HG03095 (cell line): ENCODE measurements around the gene PBX1.

Source experiments
- ATAC-seq: cut with Tn5 transposase; IDR thresholded peaks from one replicate; pipeline ENCODE4 v1.9.1; 2021; ENCODE audit warnings: moderate library complexity; ENCODE audit not compliant: unreplicated experiment

PBX1 gene

DNA sequence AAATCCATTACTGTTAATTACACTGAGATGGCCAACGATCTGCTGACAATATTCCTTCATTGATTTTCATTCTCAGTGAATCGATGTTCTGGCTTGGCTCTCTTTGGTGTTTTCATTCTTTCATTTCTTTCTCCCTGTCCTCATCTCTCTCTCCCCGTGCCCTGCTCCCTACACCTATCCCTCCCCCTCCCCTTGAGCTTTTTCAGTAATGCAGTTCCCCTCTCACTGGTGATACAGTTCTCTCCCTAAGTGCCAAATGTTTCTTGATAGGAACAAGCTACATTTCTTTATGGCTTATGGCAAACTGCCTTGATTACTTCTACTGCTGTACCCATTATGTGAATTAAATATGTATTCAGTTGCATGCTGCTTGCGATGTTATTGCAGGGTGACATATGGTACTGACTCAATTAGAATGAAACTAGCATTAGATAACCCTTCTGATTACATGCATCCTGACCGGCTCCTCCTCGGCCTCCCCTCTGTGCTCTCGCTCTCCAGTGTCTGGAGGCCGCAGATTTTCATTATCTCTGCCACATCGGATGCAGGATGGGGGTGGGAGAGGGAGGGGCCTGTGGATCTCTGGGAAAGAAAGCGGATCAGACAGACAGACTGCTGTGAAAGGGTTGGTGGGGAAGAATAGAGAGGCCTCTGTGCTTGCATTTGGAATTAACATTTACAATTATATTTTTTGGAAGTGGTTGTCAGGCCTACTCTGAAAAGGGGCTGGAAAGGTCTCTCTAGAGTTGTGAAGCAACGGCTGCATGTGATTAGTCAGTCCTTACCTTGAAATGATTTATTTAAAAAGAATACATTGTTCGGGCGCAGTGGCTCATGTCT lies 130.9 kb downstream of the PBX1 start:
- ATAC-seq: no peak

DNA sequence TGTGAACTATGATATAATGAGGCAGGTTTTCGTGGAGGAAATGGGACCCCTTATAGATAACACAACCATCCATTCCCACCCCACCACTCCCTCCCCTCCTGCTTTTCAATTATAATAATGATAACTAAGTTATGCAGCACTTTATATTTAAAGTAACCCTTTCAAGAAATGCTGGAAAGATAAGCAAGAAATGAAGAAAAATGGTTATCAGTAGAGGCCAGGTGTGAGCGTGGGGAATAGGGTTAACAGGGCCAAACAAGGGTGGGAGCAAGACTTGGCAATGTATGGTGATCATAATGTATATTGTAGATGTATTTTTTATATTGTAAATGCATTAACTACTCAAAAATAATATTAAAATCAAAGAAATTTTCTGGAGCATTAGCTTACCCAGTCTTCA lies 133.4 kb downstream of the PBX1 start:
- no peak for ATAC-seq

DNA sequence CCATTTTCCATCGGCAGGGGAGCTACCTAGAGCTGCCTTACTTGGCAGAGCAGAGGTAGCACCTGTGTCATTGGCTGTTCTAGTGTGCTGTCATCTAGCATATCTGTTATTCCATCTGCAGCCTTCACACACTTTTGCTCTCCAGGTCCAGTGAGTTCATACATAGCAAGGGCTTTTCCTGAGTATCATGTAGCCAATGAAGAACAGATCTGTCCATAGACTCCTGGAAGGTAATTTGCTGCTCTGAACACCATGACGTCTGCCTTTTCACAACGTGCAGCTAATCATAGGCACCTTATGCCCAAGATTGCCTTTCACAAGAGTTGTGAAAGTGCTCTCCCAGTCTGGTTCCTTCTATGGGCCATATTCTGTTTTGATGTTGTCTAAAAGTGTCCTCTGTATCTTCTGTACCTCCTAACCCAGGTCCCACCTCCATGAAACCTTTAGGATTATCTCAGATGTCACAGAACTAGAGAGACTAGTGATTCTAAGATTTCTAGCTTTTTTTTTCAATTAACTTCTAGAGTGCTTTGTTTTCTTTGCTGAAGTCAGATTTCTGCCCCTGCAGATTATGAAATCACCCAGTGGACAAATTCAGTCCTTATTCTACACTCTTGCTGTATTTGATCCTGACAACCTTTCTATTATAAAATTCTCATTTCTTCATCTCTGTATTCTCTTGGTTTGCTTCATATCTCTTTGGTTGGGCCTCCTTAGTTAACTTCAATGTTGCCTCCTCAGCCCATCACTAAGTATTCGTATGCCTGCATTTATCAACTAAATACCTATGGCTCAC lies 134.8 kb downstream of the PBX1 start:
- ATAC-seq: no peak

DNA sequence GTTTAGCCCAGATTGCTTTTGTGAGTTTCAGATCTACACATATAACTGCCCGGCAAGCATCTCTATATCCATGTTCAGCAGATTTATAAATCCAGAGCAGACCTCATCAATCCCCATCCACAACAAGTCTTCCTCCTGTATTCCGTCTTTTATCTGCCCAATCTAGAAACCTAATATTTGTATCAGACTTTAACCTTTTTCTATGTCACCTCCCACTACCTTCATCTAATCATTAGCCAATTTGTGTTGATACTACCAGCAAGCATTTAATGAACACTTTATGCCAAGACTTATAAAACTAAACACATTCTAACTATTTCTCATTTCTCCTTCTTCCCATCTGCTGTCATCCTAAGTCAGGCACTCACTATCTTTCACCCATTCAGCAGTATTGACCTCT lies 135.5 kb downstream of the PBX1 start:
- no peak for ATAC-seq

DNA sequence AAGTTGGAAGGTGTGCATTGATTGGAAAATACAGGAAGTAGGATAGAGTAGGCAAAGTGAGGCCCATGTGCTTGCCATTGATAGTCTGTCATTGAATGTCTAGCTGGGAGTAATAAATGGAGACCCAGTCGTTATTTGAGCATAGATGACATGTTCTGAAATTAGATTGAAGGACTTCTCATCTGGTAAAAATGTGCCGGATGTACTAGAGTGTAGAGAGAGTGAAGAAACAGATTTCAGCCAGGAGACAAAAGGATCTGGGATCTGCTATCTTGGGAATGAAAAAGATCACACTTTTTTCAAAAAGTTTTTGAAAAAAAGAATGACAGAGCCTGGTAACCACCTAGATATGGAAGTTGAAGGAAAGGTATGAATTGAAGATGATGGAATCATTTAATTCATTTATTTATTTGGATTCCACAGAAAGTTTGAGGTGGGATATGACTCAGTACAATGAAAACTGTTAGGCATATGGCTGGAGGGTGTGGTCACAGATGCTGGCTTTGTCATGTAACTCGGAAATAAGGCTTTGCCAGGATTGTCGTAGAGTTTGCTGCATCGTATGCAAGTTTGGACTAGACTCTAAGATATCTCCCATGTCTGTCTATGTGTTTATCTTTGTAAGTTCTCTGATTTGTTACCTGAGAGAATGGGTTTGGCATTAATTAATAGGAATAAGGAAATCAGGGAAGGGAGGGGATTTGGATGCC lies 137.1 kb downstream of the PBX1 start:
- ATAC-seq: no peak

DNA sequence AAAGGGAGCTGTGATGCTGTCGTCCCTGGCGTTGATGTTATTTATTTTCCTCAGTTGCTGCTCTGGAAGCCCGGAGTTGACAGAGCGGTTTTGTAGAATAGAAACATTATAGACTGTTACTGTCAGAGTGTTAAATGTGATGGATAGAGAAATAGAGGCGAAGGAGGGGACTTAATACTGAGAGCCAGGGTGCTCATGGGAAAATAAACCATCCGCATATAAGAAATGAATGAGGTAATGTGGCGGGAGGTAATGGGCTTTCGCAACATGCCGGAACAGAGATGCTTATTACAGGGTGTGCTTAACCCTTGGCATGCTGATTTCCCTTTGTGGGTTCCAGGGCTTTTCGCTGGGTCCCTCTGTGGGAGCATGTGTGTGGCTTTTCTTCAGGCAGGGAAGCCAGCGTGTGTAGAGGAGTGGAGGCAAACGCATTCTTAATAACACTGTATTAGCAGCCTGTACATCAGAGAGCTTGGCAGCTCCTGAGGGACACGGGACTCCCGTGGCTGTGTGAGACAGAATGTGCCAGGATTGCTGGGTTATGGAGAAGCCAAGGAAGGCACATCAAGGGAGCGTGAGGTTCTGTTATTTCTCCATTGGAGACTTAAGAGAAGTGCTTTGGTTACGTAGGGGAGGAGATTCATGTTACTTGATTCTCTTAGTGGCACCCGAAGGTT lies 141.0 kb downstream of the PBX1 start:
- no peak for ATAC-seq

DNA sequence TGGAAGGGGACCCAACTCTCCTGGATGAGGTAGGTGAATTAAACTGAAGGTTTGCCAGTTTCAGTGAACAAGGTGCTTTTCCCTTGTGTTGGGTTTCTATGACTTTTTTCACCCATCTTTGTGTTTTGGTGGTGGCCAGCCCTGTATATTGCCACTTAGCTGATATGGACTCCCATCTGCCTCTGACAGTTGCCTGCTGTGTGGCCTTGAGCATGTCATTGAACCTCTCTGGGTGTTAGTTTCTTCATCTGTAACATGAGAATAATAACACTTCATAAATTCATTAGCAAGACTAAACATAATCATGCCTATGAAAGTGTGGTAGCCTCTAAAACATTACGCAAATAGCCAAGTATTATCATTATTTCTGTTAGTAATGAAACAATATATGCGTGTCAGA lies 141.7 kb downstream of the PBX1 start:
- ATAC-seq: no peak

DNA sequence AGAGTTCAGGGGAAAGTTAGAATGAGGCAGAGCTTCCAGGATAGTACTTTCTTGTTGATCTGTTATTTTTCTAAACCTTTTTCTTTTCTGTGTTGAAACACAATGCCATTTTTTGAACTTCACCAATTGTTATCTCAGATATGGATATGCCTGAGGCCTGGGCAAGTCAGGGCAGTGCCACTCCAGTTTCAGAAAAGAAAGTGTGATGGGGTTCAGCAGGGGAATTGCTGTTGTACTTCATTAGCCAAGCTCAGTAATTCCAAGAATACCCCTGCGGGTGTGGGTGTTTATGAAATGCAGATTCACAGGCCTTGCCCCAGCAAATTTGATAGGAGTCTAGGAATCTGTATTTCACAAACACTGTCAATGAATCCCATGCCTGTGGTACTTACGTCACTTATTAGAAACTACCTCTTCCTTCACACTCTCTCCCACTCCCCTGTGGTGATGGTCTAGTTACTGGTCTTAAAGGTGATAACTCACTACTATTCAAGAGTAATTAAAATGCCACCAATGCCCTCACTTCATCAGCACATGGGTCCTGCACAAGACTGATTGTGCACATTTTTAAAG lies 142.3 kb downstream of the PBX1 start:
- ATAC-seq: no peak

DNA sequence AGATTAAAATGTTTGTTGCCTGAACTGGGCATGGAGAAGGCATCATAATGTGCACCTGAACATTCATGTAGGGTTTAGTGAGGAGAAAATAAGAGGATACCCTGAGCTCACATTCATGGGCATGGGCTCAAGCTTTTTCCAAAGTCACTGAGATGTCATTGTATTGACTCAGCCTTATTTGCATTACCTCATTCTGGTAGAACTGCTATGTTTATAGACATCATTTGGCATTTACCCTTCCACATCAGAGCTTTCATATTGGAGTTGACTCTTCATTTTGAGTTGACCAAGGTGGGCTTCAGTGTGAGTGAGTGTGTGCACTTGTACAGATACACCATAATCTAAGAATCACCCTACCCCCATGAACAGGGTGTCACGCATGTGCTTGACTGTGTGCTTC lies 143.2 kb downstream of the PBX1 start:
- ATAC-seq: no peak

DNA sequence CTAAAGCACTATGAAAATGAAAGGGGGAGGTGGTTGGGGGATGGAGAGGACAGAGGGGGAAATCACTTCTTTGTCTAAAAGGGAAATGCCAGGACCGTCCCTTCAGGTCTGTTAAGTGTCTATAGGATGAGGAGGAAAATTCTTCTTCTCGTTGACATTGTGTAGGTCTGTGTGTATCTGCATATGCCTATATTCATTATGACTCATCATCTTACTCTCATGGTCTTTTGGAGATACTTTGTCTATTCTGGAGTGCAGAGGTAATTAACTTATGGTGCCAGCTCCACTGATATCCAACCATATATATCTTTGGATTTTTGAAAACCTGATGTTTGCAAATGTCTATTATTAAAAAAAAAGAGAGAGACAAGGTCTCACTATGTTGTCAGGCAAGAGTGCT lies 143.7 kb downstream of the PBX1 start:
- no peak for ATAC-seq

DNA sequence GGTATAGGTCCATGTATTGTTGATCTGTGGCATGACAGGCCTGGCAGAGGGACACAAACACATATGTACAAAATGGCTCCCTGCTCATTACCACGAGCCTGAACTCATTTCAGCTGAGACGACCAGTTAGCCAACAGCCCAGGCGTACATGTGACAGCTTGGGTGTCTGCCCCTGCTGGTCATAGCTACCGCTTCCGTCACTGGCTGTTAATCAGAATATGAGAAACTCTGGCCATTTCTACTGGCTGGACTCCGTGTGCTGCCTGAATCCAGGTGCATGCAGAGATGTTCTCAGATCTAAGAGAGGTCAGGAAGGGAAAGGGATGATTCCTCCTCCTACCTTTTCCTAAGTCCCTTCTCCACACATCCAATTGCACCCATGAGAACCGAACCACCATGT lies 144.5 kb downstream of the PBX1 start:
- no peak for ATAC-seq

DNA sequence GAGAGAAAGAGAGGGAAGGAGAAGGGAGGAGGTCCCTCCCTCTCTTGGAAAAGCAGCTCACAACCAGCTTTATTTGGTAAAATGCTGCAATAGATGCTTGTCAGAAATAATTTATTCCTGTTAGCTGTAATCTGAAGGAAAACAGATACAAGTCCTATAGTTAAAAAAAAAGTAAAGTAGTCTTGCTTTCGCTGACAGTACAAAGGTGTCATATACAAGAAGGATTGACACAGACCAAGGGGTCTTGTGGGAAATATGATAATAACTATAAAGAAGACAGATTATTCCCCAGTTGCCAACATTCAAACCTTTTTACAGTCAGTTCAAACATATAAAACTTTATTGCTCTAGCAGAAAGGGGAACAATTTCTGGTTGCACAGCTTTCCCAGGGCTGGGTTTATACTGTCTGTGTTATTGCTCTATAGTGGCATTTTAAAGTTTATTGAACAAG lies 145.0 kb downstream of the PBX1 start:
- no peak for ATAC-seq

DNA sequence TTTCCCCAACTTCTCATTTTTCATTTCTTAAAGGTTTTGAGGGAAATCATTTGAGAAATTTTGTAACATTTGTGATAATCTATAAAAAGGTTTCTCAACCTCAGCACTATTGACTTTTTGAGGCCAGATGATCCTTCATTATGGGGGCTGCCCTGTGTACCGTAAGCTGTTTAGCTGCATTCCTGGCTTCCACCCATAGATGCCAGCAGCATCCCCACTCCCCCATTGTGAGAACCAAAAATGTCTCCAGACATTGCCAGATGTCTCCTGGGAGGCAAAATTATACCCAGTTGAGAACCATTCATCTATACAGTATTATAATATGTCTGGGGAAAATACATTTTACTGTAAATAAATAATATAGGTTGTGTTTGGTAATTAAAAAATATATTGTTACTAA lies 146.0 kb downstream of the PBX1 start:
- no peak for ATAC-seq

DNA sequence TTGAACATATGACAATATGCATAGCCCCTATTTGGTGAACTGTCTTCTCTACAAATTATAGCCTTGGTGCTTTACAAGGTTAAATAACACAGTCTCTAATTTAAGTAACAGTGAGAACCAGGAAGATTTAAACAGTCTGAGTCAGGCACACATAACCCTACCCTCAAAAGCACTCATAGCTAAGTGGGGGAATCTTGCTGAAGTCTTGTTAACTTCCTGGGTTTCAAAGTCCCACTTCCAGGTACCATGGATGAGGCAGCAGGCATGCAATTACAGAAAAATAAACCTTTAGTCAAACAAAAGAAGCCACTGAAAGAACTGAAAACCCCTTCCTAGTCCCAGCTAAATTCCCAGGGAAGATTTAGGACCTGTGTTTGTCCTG lies 147.6 kb downstream of the PBX1 start:
- no peak for ATAC-seq

DNA sequence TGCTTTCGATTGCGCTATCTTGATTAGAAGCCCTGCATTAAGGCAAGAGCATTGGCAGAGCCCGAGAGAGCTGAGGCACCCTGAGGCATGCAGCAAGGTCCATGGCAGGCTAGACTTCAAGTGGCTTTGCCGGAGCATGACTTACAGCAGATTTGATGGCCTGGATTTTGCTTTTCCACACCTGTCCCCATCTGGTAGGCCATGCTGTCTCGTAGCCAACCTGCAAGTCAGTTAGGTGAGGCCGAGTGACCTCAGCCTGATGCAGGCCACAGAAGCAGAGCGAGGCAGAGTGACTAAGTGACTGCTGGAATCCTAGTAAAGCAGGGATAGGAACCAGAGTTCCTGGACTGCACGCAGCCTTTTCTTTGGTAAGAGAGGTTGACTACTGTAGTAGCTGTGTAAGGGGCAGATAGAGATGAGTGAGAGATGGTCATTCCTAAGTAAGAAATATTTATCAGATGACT lies 148.9 kb downstream of the PBX1 start:
- no peak for ATAC-seq

DNA sequence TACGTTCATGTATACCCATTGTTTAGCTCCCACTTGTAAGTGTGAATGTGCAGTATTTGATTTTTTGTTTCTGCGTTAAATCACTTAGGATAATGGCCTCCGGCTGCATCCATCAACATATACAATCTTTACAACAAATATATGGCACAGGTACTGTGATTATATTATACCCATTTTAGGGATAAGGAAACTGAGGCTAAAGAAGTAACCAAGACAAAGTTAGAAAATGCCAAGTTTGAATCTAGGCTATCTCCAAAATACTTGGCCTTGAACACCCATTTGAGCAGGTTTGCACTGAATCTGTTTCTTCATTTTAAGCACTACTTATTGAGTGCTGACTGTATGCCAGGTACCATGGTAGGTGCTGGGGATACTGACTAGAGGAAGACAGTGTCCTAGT lies 149.6 kb downstream of the PBX1 start:
- no peak for ATAC-seq

DNA sequence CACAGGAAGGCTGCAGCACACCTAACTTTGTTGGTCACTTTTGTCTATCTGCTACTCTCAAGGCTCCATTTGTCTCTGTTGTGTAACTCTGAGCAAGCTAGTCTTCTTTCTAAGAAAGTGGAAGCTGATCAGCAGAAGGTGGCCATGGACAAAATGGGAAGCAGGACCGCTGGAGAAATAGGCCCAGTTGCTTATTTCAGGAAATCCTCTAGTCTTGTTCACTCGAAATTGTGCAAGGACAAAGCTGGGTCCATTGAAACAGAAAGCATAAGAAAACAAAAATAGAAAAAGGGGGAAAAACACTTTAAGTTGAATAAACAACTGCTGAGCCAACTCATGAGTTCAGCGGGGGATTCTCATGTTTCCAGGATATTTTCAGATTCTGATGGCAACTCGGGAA lies 150.1 kb downstream of the PBX1 start:
- ATAC-seq: no peak

DNA sequence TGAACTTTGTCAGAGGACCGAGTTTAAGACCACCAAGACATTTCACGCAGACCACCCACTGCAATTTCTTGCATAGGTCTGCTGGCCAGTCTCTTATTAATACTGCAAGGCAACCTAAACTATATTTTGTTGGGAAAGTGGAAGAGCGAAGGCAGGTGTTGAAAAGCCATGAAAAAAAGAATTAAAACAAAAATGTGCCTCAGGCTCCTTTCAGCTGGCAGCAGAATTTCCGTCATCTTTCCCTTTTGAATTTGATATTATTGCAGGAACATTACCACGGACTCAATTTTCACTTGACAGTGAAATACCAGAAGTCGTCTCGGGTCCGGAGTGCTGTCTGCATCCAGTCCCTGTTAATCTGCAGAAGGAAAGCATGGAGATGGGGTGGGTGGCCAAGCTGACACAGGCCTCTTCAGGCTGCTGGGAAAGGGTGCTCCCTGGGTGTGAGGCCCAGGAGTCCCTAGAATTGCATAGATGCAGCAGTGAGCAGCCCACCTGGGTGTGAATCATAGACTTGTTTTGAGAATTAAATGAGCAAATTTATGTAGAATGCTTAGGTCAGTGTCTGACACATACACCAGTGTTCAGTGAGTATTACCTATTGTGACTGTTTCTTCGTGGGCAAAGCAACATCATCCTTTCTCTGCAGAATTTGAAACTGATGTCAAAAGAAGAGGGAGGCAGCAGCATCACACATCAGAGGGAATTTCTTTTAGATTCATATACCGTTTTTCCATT lies 150.7 kb downstream of the PBX1 start:
- ATAC-seq: no peak

DNA sequence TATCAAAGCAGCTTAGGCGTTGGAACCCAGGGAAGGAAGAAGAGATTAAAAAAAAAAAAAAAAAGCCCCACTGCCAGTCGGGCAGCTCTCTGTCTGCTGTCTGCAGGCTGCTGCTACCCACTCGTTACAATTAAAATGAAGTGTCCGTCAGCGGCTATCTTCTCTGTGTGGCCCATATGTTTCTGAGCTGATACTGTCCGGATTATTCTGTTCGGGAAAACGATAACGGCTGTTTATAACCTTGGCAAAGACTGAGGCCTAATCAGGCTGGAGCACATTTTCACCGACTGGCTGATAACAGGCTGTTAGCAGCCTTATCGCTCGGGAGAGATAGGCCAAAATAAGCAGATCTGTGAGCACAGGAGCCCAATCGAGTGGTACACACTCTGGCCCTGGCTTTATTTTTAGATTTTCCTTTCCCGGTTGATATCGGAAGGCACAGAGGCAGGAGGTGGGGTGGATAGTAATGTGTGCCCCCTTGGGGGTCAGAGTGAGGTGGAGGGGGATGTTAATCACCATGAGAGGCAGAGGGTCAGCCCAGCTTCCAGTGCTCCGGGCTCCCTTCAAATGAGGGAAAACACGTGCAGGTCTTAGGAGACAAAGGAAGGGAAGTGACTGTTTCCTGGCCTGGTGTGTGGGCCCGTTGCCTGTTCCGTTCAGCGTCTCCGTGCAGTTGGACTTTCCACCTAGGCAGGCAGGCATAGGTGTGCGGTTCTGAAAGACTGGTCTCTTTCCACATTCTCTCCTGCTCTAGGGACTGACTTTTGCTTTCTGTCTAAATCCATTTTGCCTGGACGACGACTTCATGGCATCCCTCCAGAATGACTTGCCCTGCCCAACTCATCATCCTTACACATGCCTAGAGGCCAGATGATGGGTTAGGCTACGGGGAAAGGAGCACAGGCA lies 153.4 kb downstream of the PBX1 start:
- ATAC-seq: no peak
